Activated CD4-positive, alpha-beta T cell treated with anti-CD3 and anti-CD28 coated beads for 4 hours (primary cell): ENCODE results near the gene PCDHA9.
"Not testable (repeated sequence)": the region's sequence is repeated elsewhere in the genome, so short reads cannot be mapped to it uniquely, and the experiment has no call there.

Experiments used
- DNase-seq, 2 donors: peaks; one replicate each; pipeline ENCODE4 v3.0.0-alpha.2; 2020

The PCDHA9 gene

DNA sequence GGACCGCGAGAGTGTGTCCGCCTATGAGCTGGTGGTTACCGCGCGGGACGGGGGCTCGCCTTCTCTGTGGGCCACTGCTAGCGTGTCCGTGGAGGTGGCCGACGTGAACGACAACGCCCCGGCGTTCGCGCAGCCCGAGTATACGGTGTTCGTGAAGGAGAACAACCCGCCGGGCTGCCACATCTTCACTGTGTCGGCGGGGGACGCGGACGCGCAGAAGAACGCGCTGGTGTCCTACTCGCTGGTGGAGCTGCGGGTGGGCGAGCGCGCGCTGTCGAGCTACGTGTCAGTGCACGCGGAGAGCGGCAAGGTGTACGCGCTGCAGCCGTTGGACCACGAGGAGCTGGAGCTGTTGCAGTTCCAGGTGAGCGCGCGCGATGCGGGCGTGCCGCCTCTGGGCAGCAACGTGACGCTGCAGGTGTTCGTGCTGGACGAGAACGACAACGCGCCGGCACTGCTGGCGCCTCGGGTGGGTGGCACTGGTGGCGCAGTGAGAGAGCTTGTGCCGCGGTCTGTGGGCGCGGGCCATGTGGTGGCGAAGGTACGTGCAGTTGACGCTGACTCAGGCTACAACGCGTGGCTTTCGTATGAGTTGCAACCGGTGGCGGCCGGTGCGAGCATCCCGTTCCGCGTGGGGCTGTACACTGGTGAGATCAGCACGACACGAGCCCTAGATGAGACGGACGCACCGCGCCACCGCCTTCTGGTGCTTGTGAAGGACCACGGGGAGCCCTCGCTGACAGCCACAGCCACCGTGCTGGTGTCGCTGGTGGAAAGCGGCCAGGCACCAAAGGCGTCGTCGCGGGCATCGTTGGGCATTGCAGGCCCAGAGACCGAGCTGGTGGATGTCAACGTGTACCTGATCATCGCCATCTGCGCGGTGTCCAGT is 12.3 kb upstream of the PCDHA9 start:
- no peak for DNase-seq

DNA sequence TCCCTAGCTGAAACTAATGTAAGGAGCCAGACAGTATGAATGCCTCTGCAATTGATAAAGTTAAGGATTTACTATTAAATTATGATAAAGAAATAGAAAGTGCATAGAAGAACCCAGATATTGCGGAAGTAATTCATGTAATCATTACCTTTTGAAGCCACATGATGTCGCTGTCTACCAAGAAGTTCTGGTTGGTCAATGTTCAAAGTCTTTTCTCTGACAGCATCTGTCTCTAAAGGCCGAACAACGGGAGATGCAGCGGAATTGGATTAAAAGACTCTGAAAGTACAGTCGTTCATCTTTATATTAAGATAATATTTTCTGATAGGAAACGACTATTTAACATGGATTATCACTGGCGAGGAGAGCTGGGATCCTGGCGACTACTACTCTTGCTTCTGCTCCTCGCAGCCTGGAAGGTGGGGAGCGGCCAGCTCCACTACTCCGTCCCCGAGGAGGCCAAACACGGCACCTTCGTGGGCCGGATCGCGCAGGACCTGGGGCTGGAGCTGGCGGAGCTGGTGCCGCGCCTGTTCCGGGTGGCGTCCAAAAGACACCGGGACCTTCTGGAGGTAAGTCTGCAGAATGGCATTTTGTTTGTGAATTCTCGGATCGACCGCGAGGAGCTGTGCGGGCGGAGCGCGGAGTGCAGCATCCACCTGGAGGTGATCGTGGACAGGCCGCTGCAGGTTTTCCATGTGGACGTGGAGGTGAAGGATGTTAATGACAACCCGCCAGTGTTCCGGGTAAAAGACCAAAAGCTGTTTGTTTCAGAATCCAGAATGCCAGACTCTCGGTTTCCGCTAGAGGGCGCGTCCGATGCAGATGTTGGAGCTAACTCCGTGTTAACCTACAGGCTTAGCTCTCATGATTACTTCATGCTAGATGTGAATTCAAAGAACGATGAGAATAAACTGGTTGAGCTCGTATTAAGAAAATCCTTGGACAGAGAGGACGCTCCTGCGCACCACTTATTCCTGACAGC is 6.9 kb upstream of the PCDHA9 start, which contains the start of gene PCDHA8:
TSS of gene PCDHA8 (plus strand) at position 210 of the 985 bp plus-strand sequence. CDS start at position 345, 135 bp downstream.
- DNase-seq: no peak

DNA sequence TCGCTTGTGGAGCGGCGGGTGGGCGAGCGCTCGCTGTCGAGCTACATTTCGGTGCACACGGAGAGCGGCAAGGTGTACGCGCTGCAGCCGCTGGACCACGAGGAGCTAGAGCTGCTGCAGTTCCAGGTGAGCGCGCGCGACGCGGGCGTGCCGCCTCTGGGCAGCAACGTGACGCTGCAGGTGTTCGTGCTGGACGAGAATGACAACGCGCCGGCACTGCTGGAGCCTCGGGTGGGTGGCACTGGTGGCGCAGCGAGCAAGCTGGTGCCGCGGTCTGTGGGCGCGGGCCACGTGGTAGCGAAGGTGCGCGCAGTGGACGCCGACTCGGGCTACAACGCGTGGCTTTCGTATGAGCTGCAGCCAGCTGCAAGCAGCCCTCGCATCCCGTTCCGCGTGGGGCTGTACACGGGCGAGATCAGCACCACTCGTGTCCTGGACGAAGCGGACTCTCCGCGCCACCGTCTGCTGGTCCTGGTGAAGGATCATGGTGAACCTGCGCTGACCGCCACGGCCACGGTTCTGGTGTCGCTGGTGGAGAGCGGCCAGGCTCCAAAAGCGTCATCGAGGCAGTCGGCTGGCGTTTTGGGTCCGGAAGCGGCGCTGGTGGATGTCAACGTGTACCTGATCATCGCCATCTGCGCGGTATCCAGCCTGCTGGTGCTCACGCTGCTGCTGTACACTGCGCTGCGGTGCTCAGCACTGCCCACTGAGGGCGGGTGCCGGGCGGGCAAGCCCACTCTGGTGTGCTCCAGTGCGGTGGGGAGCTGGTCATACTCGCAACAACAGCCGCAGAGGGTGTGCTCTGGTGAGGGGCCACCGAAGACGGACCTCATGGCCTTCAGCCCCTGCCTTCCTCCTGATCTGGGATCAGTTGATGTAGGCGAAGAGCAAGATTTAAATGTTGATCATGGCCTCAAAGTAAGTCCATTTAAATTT is 5.1 kb upstream of the PCDHA9 start:
- no peak for DNase-seq

DNA sequence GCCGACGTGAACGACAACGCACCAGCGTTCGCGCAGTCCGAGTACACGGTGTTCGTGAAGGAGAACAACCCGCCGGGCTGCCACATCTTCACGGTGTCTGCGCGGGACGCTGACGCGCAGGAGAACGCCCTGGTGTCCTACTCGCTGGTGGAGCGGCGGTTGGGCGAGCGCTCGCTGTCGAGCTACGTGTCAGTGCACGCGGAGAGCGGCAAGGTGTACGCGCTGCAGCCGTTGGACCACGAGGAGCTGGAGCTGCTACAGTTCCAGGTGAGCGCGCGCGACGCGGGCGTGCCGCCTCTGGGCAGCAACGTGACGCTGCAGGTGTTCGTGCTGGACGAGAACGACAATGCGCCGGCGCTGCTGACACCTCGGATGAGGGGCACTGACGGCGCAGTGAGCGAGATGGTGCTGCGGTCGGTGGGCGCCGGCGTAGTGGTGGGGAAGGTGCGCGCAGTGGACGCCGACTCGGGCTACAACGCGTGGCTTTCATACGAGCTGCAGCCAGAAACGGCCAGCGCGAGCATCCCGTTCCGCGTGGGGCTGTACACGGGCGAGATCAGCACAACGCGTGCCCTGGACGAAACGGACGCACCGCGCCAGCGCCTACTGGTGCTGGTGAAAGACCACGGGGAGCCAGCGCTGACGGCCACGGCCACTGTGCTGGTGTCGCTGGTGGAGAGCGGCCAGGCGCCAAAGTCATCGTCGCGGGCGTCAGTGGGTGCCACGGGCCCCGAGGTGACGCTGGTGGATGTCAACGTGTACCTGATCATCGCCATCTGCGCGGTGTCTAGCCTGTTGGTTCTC is 1.9 kb downstream of the PCDHA9 start:
- not testable (repeated sequence) for DNase-seq

DNA sequence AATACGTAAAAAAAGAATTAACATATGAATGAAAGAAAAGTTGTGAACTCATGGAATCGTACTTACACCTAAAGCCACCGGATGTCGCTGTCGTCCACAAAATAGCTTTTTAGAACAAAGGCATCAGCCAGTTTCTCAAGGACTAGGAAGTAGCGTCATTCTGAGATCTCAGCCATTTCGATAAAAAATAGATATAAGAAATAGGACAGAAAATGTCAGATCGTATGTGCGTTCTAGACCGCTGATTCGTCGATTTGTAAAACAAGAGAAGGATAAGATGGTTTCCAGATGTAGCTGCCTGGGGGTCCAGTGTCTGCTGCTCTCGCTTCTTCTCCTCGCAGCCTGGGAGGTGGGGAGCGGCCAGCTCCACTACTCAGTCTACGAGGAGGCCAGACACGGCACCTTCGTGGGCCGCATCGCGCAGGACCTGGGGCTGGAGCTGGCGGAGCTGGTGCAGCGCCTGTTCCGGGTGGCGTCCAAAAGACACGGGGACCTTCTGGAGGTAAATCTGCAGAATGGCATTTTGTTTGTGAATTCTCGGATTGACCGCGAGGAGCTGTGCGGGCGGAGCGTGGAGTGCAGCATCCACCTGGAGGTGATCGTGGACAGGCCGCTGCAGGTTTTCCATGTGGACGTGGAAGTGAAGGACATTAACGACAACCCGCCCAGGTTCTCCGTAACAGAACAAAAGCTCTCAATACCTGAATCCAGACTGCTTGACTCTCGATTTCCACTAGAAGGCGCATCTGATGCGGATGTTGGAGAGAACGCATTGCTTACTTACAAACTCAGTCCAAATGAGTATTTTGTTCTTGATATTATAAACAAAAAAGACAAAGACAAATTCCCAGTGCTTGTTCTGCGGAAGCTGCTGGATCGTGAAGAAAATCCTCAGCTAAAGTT is 7.8 kb downstream of the PCDHA9 start, which contains the start of gene PCDHA10:
TSS of gene PCDHA10 (plus strand) at position 126 of the 903 bp plus-strand sequence. CDS start at position 278, 152 bp downstream.
- no peak for DNase-seq

DNA sequence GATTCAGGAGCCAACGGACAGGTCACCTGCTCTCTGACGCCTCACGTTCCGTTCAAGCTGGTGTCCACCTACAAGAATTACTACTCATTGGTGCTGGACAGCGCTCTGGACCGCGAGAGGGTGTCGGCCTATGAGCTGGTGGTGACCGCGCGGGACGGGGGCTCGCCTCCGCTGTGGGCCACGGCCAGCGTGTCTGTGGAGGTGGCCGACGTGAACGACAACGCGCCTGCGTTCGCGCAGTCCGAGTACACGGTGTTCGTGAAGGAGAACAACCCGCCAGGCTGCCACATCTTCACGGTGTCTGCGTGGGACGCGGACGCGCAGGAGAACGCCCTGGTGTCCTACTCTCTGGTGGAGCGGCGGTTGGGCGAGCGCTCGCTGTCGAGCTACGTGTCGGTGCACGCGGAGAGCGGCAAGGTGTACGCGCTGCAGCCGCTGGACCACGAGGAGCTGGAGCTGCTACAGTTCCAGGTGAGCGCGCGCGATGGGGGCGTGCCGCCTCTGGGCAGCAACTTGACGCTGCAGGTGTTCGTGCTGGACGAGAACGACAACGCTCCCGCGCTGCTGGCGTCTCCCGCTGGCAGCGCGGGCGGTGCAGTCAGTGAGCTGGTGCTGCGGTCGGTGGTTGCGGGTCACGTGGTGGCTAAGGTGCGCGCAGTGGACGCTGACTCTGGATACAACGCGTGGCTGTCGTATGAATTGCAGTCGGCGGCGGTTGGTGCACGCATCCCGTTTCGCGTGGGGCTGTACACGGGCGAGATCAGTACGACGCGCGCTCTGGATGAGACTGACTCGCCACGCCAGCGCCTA is 9.2 kb downstream of the PCDHA9 start:
- no peak for DNase-seq

DNA sequence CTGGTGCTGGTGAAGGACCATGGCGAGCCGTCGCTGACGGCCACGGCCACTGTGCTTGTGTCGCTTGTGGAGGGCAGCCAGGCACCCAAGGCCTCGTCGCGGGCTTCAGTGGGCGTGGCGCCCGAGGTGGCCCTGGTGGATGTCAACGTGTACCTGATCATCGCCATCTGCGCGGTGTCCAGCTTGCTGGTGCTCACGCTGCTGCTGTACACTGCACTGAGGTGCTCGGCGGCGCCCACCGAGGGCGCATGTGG is 9.7 kb downstream of the PCDHA9 start:
- DNase-seq: no peak

DNA sequence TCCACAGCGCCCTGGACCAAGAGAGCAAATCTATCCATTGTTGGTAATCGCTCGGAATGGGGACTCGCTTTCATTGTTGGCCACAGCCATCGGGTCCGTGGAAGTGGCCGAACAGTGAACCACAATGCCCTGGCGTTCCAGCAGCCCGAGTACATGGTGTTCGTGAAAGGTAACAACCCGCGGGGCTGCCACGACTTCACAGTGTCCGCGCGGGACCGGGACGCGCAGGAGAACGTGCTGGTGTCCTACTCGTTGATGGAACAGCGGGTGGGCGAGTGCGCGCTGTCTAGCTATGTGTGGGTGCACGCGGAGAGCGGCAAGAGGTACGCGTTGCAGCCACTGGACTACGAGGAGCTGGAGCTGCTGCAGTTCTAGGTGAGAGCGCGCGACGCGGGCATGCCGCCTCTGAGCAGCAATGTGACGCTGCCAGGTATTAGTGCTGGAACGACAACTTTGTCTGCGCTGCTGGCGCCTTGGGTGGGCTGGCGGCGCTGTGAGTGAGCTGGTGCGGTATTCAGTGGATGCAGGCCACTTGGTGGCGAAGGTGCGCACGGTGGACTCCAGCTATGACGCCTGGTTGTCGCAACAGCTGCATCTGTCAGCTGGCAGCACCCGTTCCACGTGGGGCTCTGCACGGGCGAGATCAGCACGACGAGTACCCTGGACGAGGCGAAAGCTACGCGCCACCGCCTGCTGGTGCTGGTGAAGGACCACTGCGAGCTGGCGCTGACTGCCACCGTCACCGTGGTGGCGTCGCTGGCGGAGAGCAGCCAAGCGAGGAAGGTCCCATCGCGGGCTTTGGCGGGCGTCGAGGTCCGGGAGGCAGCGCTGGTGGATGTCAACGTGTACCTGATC is 14.5 kb downstream of the PCDHA9 start:
- DNase-seq: no peak

DNA sequence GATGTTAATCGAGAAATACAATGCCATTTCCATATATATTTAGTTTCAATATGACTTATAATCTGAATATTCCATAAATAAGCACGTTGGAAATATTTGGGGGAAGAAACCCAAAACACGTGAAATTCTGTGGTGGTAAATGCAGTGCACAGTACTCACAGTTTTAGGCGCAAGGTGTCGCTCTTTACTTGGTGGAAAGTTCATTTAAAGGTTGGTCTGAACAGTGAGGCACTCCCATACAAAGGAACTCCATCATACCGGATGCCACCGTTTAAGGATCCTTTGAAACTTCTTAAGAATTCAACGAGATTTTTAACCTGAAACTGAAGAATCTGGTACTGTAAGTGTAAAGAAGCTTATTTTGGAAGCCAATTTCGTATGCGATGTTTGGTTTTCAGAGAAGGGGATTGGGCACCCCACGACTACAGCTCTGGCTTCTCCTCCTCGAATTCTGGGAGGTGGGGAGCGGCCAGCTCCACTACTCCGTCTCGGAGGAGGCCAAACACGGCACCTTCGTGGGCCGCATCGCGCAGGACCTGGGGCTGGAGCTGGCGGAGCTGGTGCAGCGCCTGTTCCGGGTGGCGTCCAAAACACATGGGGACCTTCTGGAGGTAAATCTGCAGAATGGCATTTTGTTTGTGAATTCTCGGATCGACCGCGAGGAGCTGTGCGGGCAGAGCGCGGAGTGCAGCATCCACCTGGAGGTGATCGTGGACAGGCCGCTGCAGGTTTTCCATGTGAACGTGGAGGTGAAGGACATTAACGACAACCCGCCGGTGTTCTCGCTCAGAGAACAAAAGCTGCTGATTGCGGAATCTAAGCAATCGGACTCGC is 20.8 kb downstream of the PCDHA9 start, which contains the start of gene PCDHA11:
TSS of gene PCDHA11 (plus strand) at position 237 of the 834 bp plus-strand sequence. CDS start at position 384, 147 bp downstream.
- no peak for DNase-seq

DNA sequence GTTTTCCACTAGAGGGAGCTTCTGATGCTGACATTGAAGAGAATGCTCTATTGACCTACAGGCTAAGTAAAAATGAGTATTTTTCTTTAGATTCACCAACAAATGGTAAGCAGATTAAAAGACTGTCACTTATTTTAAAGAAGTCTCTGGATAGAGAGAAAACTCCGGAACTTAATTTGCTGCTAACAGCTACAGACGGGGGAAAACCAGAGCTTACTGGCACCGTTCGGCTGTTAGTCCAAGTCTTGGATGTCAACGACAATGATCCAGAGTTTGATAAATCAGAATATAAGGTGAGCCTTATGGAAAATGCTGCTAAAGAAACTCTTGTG is 21.3 kb downstream of the PCDHA9 start:
- no peak for DNase-seq

DNA sequence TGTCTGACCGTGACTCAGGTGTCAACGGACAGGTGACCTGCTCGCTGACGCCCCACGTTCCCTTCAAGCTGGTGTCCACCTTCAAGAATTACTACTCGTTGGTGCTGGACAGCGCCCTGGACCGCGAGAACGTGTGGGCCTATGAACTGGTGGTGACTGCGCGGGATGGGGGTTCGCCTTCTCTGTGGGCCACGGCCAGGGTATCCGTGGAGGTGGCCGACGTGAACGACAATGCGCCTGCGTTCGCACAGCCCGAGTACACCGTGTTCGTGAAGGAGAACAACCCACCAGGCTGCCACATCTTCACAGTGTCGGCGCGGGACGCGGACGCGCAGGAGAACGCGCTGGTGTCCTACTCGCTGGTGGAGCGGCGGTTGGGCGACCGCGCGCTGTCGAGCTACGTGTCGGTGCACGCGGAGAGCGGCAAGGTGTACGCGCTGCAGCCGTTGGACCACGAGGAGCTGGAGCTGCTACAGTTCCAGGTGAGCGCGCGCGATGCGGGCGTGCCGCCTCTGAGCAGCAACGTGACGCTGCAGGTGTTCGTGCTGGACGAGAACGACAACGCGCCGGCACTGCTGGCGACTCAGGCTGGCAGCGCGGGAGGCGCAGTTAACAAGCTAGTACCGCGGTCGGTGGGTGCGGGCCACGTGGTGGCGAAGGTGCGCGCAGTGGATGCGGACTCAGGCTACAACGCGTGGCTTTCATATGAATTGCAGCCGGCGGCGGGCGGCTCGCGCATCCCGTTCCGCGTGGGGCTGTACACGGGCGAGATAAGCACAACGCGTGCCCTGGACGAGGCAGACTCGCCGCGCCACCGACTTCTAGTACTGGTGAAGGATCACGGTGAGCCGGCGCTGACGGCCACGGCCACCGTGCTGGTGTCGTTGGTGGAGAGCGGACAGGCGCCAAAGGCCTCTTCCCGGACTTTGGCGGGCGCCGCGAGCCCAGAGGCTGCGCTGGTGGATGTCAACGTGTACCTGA is 22.3 kb downstream of the PCDHA9 start:
- DNase-seq: no peak

DNA sequence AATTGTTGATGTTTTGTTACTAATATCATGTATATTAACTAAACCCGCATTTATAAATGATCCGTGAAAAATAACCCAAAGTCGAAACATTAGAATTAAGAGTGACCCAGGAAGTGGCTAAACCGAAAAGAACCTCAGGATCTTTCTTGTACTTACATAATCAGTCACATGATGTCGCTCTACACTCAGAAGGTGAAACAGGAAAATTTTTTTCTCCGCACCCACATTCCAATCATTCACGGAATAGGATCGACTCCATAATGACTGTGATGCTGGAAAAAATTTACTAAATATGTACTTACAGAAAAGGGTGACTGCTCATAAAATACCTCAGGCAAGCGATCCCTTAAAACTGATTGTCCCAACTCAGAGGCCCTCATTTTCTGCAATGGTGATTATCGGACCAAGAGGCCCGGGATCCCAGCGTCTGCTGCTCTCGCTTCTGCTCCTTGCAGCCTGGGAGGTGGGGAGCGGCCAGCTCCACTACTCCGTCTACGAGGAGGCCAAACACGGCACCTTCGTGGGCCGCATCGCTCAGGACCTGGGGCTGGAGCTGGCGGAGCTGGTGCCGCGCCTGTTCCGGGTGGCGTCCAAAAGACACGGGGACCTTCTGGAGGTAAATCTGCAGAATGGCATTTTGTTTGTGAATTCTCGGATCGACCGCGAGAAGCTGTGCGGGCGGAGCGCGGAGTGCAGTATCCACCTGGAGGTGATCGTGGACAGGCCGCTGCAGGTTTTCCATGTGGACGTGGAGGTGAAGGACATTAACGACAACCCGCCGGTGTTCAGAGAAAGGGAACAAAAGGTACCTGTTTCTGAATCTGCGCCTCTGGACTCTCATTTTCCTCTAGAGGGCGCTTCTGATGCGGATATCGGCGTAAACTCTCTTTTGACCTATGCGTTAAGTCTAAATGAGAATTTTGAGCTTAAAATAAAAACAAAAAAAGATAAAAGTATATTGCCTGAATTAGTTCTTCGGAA is 27.2 kb downstream of the PCDHA9 start, which contains the start of gene PCDHA12:
TSS of gene PCDHA12 (plus strand) at position 224 of the 981 bp plus-strand sequence. CDS start at position 389, 165 bp downstream.
- DNase-seq: no peak

DNA sequence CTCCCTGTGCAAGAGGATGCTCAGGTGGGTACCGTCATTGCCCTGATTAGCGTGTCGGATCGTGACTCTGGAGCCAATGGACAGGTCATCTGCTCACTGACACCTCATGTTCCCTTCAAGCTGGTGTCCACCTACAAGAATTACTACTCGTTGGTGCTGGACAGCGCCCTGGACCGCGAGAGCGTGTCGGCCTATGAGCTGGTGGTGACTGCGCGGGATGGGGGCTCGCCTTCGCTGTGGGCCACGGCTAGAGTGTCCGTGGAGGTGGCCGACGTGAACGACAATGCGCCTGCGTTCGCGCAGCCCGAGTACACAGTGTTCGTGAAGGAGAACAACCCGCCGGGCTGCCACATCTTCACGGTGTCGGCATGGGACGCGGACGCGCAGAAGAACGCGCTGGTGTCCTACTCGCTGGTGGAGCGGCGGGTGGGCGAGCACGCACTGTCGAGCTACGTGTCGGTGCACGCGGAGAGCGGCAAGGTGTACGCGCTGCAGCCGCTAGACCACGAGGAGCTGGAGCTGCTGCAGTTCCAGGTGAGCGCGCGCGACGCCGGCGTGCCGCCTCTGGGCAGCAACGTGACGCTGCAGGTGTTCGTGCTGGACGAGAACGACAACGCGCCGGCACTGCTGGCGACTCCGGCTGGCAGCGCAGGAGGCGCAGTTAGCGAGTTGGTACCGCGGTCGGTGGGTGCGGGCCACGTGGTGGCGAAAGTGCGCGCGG is 28.5 kb downstream of the PCDHA9 start:
- DNase-seq: not testable (repeated sequence)

DNA sequence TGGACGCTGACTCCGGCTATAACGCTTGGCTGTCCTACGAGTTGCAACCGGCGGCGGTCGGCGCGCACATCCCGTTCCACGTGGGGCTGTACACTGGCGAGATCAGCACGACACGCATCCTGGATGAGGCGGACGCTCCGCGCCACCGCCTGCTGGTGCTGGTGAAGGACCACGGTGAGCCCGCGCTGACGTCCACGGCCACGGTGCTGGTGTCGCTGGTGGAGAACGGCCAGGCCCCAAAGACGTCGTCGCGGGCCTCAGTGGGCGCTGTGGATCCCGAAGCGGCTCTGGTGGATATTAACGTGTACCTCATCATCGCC is 29.0 kb downstream of the PCDHA9 start:
- no peak for DNase-seq
